Kidney (tissue), 14 donors: Measurements from ENCODE around the gene NT5C3B. TPM values are rescaled to one million over a fixed set of nuclear protein-coding genes. Genes with fewer than 3 reads are reported as not detected.

Experiments
- DNase-seq, 5 donors: peaks; one replicate each; pipeline ENCODE4 v3.0.0-alpha.2; 2013 to 2020
- FAIRE-seq: peaks from 2 replicates; lab custom pipeline; 2012; peaks lifted over from hg19 to GRCh38; lab: Jason Lieb, UNC
- H3K27ac ChIP-seq, 2 donors: one replicate each; pipeline ENCODE4 v1.7.0; 2013; ENCODE audit warnings: low read depth in 2 of 2, low read length in 2 of 2, inconsistent platforms in 1 of 2
- H3K27me3 ChIP-seq: one replicate; pipeline ENCODE4 v1.7.1; 2013; ENCODE audit warnings: low read length, inconsistent platforms; ENCODE audit not compliant: control insufficient read depth, insufficient read depth
- H3K36me3 ChIP-seq, 3 donors: one replicate each; pipeline versions ENCODE4 v1.7.0 to v1.7.1; 2013; ENCODE audit warnings: low read length in 3 of 3, control low read depth in 1 of 3, inconsistent platforms in 1 of 3; ENCODE audit not compliant: insufficient read depth in 3 of 3, control insufficient read depth in 2 of 3
- H3K4me1 ChIP-seq, 3 donors: one replicate each; pipeline versions ENCODE4 v1.7.0 to v1.7.1; 2013; ENCODE audit warnings: low read length in 3 of 3, inconsistent platforms in 1 of 3, low read depth in 1 of 3; ENCODE audit not compliant: control insufficient read depth in 2 of 3, insufficient read depth in 2 of 3
- H3K4me3 ChIP-seq, 3 donors: one replicate each; pipeline versions ENCODE4 v1.7.0 to v1.8.1; 2013; ENCODE audit warnings: low read length in 3 of 3, control low read depth in 1 of 3, inconsistent platforms in 1 of 3
- H3K9ac ChIP-seq, 3 donors: one replicate each; pipeline versions ENCODE4 v1.7.0 to v1.7.1; 2013; ENCODE audit warnings: low read length in 3 of 3, control low read depth in 1 of 3, inconsistent platforms in 1 of 3
- H3K9me3 ChIP-seq, 3 donors: one replicate each; pipeline versions ENCODE4 v1.7.0 to v1.7.1; 2013; ENCODE audit warnings: low read length in 3 of 3, control low read depth in 1 of 3, inconsistent platforms in 1 of 3; ENCODE audit not compliant: control insufficient read depth in 2 of 3, insufficient read depth in 1 of 3
- CTCF ChIP-seq: IDR thresholded peaks from 3 replicates; pipeline ENCODE4 v1.5.1; 2012; ENCODE audit warnings: mild to moderate bottlenecking, moderate library complexity, borderline replicate concordance; ENCODE audit not compliant: insufficient read depth; ENCODE audit errors: extremely low read depth
- intact Hi-C: fragments of 100-400 bp; cut with DNase I; formaldehyde crosslinking; loops from one replicate; pipeline ENCODE4 v1.11.1; 2022
- polyA plus RNA-seq: library from polyadenylated mRNA; stranded (reverse); fragments of 350-450 nt; fragmentation: Illumina TruSeq; extraction: RNeasy Lipid Tissue Mini Kit (QIAGEN cat#74804); gene quantifications from one replicate; pipeline ENCODE4 v1.2.3, GENCODE V29; 2014; ENCODE audit warnings: low read depth, low replicate concordance; ENCODE audit not compliant: insufficient read depth
- total RNA-seq: library from RNA; stranded (reverse); fragmentation: NEBNext Ultra II Directional; extraction: Animal tissue kit (Norgen Biotek cat#: 25700); gene quantifications from one replicate; pipeline ENCODE4 v1.2.1, GENCODE V29; 2021
- donor health status: control.
- donor health status: control.
- donor health status: control.
- donor health status: control.
- donor health status: control.
- donor health status: DM: yes; HTN: yes; CAD: no.
- donor health status: Normal renal cell carcinoma (clear cell type).

The NT5C3B gene
- total and polyA plus RNA-seq, 2 donors from 2014 or later = 44.0 to 88.0 TPM

- H3K9me3 ChIP-seq = no peaks in the 10 kb centered on the region
- DNase-seq (peak in 1 of 5 donors; percentile 53), FAIRE-seq (no peak)
- TF ChIP-seq CTCF = no peak
- H3K9ac ChIP-seq = no peak overlapping the region
- no peaks in the 10 kb centered on the region for H3K27me3 ChIP-seq
- H3K4me3 ChIP-seq = peak overlapping the region in 1 of 3 donors; percentile 84
- no peak overlapping the region for H3K27ac ChIP-seq
- H3K4me1 ChIP-seq = peaks cover 0 to 21% (median 13%) of the 10 kb centered on the region in 3 donors
- no peaks in the 10 kb centered on the region for H3K36me3 ChIP-seq
- intact Hi-C loops = no loop called here
These were observed 22.3 kb downstream of the NT5C3B start for GRCh38 chr17:41813699-41814124.

- no peak for TF ChIP-seq CTCF
- Histone ChIP-seq H3K4me3 (peak overlapping the region in 2 of 3 donors; percentile 74 to 84), H3K9ac (no peak overlapping the region), H3K36me3 (no peaks in the 10 kb centered on the region), H3K27me3 (no peaks in the 10 kb centered on the region), H3K9me3 (no peaks in the 10 kb centered on the region), H3K4me1 (peaks cover 0 to 21% (median 13%) of the 10 kb centered on the region in 3 donors), H3K27ac (no peak overlapping the region)
- DNase-seq (no peak), FAIRE-seq (no peak)
- intact Hi-C loops = no loop called here
These were observed 22.8 kb downstream of the NT5C3B start for GRCh38 chr17:41813152-41813680.

- Histone ChIP-seq H3K9ac (peak within 1 kb of the TSS; percentile 25 to 58 (median 49)), H3K4me1 (peaks cover 0 to 21% (median 13%) of the 10 kb centered on the region in 3 donors), H3K9me3 (no peaks in the 10 kb centered on the region), H3K4me3 (peak within 1 kb of the TSS; percentile 59 to 84 (median 74)), H3K27me3 (no peaks in the 10 kb centered on the region), H3K36me3 (no peaks in the 10 kb centered on the region), H3K27ac (peak within 1 kb of the TSS in 1 of 2 donors; percentile 57)
- TF ChIP-seq CTCF = no peak
- no peak for FAIRE-seq
- peak; percentile 87 to 98 (median 97) for DNase-seq
- intact Hi-C loops = no loop called here
These were observed 23.5 kb downstream of the NT5C3B start, which contains the start of gene FKBP10 for GRCh38 chr17:41812381-41813151. Gene FKBP10 (plus strand): TSS chr17:41813004. CDS start chr17:41813035, 31 bp downstream.
